Endothelial cell of hepatic sinusoid (primary cell): ENCODE data around the gene LAMA2.

ENCODE experiments used
- in situ Hi-C: cut with HindIII; loops from 2 replicates; pipeline ENCODE4 v1.10.0; 2017; ENCODE audit warnings: low sequenced_read_pairs

LAMA2 gene

GRCh38 chr6:129251669-129252376 is 368.9 kb downstream of the LAMA2 start:
- in situ Hi-C loops = no loop called here

GRCh38 chr6:129252377-129253071 is 369.6 kb downstream of the LAMA2 start:
- in situ Hi-C loops = no loop called here

- in situ Hi-C loops = no loop called here
Measured at GRCh38 chr6:129253242-129253641, 370.3 kb downstream of the LAMA2 start.

- in situ Hi-C loops = no loop called here
Measured at GRCh38 chr6:129253727-129254126, 370.8 kb downstream of the LAMA2 start.

- in situ Hi-C loops = no loop called here
Measured at GRCh38 chr6:129257196-129257595, 374.3 kb downstream of the LAMA2 start.

GRCh38 chr6:129262661-129263060 is 379.7 kb downstream of the LAMA2 start:
- in situ Hi-C loops = no loop called here

- in situ Hi-C loops = no loop called here
Measured at GRCh38 chr6:129263176-129263575, 380.2 kb downstream of the LAMA2 start.

GRCh38 chr6:129264480-129265045 is 381.6 kb downstream of the LAMA2 start:
- in situ Hi-C loops = no loop called here

- in situ Hi-C loops = no loop called here
Measured at GRCh38 chr6:129267028-129267427, 384.1 kb downstream of the LAMA2 start.

GRCh38 chr6:129269076-129269475 is 386.1 kb downstream of the LAMA2 start:
- in situ Hi-C loops = no loop called here

GRCh38 chr6:129269891-129270290 is 387.0 kb downstream of the LAMA2 start:
- in situ Hi-C loops = no loop called here

- in situ Hi-C loops = no loop called here
Measured at GRCh38 chr6:129270450-129270849, 387.5 kb downstream of the LAMA2 start.

GRCh38 chr6:129273161-129273560 is 390.2 kb downstream of the LAMA2 start:
- in situ Hi-C loops = no loop called here

GRCh38 chr6:129276461-129276860 is 393.5 kb downstream of the LAMA2 start:
- in situ Hi-C loops = no loop called here

GRCh38 chr6:129276986-129277385 is 394.0 kb downstream of the LAMA2 start:
- in situ Hi-C loops = no loop called here

- in situ Hi-C loops = no loop called here
Measured at GRCh38 chr6:129279343-129280292, 396.7 kb downstream of the LAMA2 start.

GRCh38 chr6:129280293-129280644 is 397.3 kb downstream of the LAMA2 start:
- in situ Hi-C loops = no loop called here

- in situ Hi-C loops = no loop called here
Measured at GRCh38 chr6:129280749-129281148, 397.8 kb downstream of the LAMA2 start.

GRCh38 chr6:129281168-129281796 is 398.3 kb downstream of the LAMA2 start:
- in situ Hi-C loops = no loop called here

- in situ Hi-C loops = no loop called here
Measured at GRCh38 chr6:129282019-129282418, 399.1 kb downstream of the LAMA2 start.

GRCh38 chr6:129284225-129284624 is 401.3 kb downstream of the LAMA2 start:
- in situ Hi-C loops = no loop called here
